Activated CD4-positive, alpha-beta T cell treated with anti-CD3 and anti-CD28 coated beads, Interleukin-2, Interleukin-4, amounts not matched to agents 100 ng/mL and 50 ng/mL, durations not matched to agents 16 hours and 8 hours (primary cell): ENCODE measurements around the gene NF2.
"Not testable (repeated sequence)": the region's sequence is repeated elsewhere in the genome, so short reads cannot be mapped to it uniquely, and the experiment has no call there.

ENCODE experiments used
- DNase-seq: peaks from one replicate; pipeline ENCODE4 v3.0.0-alpha.2; 2020; ENCODE audit warnings: low spot score

NF2 gene

DNA sequence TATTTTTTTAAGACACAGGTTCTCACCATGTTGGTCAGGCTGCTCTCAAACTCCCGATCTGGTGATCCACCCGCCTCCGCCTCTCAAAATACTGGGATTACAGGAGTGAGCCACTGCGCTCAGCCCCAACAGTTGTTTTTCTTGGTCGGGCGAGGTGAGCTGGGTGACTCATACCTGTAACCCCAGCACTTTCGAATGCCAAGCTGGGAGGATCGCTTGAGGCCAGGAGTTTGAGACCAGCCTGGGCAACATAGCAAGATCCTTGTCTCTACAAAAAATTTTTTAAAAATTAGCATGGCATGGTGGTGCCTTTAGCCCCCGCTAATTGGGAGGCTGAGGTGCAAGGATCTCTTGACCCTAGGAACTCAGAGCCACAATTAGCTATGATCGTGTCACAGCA, 7.0 kb upstream of the NF2 start:
- no peak for DNase-seq

DNA sequence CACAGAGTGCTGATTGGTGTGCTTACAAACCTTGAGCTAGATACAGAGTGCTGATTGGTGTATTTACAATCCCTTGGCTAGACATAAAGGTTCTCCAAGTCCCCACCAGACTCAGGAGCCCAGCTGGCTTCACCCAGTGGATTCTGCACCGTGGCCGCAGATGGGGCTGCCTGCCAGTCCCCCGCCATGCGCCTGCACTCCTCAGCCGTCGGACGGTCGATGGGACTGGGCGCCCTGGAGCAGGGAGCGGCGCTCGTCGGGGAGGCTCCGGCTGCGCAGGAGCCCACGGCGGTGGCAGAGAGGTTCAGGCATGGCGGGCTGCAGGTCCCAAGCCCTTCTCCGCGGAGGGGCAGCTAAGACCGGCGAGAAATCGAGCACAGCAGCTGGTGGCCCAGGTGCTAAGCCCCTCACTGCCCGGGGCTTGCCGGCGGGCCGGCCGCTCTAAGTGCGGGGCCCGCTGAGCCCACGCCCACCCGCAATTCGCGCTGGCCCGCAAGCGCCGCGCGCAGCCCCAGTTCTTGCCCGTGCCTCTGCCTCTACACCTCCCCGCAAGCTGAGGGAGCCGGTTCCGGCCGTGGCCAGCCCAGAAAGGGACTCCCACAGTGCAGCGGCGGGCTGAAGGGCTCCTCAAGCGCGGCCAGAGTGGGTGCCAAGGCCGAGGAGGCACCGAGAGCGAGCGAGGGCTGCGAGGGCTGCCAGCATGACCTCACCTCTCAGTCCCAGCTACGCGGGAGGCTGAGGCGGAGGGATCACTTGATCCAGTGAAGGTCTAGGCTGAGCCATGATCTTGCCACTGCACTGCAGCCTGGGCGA, 5.4 kb upstream of the NF2 start:
- DNase-seq: not testable (repeated sequence)

DNA sequence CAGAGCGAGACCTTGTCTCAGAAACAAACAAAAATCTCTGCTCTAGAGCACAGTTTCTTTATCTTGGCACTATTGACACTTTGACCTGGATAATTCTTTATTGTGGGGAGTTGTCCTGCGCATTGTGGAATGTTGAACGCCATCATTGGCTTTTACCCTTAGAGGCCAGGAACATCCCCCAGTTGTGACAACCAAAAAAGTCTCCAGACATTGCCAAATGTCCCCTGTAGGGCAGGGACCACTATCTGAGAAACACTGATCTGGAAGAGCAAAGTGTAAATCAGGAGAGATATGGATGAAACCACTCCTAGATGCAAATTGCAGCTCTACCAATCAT, 4.8 kb upstream of the NF2 start:
- no peak for DNase-seq

DNA sequence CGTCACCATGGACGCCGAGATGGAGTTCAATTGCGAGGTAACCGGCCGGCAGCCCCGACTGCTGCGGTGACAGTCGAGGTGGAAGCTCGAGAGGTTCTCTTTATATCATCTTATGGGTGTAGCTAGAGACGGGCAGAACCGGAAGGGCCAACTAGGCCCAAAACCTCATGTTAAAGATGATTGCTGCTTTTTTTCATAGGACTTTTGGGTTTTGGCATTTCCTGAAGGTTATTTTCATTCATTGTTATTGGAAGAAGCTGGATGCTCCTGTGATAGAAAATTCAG, 585 bp downstream of the NF2 start:
- DNase-seq: peak; percentile 22

DNA sequence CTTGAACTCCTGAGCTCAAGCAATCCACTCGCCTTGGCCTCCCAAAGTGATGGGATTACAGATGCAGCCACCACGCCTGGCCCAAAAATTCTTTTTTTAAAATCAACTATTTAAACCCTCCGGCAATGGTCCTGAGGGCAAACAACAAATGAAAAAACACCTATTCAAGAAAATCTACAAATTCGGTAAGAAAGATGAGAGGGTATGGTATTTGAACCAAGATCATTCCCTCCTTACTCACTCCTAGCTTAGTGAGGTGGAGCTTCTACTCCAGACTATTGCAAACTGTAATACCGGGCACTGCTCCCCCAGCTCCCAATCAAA, 2.1 kb downstream of the NF2 start:
- DNase-seq: no peak

DNA sequence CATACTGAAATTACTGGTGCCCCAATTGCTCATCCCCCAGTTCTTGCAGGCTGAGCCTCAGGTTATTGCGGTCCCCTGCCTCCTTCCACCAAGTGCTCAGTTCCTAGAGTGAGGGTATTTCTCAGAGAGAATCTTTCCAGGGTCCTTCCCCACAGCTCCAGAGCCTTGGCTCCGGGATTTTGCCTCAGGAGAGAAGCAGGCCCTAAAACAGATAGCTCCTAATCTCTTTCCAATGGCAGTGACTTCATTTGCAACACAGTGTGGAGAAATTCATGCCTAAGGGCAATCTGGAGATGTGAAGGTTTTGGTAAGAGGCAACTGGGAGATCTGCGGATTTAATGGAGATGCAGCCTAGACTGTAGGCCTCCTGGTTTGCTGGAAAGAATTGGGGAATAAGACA, 2.9 kb downstream of the NF2 start:
- no peak for DNase-seq

DNA sequence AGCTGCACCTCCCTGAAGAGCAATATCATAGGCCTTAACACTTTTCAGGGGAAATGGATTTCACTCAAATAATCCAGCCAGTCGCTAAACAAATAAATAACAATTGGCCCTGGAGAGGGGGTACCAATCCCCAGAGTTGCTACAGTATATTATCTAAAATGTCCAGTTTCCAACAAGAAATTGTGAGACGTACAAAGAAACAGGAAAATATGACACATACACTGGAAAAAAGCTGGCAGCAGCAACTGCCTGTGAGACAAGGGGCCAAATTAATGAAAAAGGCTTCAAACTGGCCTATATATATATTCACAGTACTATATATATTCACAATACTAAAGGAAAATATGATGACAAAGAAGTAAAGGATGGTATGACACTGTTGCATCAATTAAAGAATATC, 4.0 kb downstream of the NF2 start:
- DNase-seq: no peak

DNA sequence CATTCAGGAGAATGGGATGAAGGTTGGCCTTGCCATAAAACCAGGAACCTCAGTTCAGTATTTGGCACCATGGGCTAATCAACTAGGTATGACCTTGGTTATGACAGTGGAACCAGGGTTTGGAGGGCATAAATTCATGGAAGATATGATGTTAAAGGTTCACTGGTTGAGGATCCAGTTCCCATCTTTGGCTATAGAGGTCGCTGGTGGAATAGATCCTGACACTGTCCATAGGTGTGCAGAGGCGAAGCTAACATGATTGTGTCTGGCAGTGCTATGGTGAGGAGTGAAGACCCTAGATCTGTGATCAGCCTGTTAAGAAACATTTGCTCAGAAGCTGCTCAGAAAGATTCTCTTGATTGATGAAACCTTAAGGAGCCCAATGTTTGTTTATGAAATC, 5.7 kb downstream of the NF2 start:
- no peak for DNase-seq

DNA sequence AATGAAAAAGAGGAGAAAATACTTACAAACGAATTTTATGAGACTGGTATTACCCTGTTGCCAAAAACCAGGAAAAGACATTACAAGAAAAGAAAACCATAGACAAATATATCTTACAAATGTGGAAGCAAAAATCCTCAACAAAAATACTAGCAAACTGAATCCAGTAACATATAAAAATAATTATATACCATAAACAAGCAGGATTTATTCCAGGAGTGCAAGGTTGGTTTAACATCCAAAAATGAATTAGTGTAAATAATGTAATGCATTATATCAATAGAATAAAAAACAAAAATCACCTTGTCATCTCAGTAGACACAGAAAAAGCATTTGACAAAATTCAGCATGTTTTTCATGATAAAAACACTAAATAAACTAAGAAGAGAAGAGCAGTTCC, 7.3 kb downstream of the NF2 start:
- DNase-seq: no peak

DNA sequence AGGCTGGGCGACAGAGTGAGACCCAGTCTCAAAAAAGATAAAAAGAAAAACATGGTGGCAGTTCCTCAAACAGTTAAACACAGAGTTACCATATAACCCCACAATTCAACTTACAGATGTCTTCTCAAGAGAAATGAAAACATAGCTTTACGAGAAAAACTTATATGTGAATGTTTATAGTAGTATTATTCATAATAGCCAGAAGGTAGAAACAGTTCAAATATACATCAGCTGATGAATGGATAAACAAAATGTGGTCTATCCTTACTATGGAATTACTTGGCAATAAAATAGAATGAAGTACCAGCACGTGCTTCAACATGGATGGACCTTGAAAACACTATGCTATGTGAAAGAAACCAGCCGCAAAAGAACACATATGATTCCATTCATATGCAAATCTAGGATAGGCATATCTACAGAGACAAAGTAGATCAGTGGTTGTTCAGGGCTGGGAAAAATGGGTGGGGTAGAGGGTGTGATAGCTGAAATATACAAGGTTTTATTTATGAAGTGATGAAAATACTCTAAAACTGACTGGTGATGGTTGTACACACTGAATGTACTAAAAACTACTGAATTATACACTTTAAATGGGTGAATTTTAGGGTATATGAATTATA, 12.4 kb downstream of the NF2 start:
- no peak for DNase-seq

DNA sequence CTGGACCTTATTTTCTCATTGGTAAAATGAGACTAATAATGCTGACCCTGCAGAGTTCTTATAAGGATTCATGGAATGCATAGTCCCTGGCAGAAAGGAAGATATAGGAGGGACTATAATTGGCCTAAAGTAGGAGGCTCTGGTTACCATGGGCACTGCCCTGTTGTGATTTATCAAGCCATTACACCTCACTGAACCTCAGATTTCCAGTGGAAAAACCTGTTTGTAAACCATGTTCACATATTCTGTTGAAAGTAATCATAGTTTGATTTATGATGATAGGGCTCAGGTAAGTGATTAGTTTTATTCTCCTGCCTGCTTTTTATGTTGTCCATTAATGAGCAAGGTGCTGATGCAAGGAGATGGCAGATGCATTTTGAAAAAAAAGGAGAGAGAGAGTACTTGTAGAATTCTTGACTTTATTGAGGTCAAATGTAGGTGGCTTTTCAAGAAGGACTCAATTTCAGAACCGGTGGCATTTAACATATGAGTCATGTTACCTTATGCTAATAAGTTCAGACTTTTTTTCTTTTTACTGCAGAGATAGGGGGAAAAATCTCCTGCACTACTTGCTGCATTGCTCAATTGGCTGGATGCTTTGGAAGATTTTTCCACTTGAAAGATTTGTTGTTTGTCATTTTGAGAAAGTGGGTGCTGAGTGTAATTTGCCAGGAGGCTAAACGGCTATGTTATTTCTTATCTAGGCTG, 14.6 kb downstream of the NF2 start:
- peak; percentile 41 for DNase-seq

DNA sequence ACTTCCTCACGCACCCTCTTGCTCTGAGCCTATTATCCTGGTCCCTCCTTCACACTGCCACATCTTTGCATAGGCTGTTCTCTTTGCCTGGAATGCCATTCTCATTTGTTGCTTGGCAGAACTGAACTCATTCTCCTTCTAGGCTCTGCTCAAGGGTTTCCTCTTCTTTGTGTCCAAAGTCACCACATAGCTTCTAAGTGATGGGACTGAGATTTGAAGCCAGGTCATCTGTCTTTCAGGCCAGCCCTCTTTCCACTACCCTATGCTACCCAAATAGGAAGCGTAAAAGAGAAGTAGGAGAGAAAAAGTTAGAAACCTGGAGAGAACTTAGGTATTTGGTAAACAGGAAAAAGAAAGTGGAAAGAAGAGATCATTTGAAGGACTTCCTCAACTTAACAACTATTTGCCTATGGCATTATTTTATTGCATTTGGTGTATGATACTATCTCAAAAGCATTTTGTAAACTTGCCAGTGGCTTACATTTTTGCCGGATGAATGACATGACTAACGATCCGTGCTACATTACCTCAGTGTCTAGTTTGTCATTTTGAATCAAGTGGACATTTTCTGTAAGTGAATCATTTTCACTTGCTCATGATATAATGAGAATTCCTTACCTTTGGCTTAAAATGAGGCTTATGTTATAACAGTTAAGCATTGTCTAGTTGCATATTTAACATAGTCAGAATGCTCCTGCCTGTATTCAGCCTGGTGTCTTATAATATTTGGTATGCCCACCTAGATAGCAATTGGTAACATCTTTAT, 18.5 kb downstream of the NF2 start:
- DNase-seq: no peak

DNA sequence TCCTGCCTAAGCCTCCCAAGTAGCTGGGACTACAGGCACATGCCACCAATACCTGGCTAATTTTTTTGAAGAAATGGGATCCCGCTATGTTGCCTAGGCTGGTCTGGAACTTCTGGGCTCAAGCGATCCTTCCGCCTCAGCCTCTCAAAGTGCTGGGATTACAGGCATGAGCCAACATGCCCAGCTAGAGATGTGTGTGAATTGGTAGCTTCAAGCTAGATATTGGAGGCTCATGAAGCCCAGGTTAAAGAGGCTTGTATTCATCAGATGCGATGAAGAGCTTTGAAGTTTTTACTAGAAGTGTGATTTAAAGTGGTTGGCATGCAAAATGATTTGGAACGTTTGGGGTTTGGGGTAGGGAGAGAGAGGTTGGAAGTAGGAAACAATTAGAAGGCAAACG, 19.6 kb downstream of the NF2 start:
- no peak for DNase-seq

DNA sequence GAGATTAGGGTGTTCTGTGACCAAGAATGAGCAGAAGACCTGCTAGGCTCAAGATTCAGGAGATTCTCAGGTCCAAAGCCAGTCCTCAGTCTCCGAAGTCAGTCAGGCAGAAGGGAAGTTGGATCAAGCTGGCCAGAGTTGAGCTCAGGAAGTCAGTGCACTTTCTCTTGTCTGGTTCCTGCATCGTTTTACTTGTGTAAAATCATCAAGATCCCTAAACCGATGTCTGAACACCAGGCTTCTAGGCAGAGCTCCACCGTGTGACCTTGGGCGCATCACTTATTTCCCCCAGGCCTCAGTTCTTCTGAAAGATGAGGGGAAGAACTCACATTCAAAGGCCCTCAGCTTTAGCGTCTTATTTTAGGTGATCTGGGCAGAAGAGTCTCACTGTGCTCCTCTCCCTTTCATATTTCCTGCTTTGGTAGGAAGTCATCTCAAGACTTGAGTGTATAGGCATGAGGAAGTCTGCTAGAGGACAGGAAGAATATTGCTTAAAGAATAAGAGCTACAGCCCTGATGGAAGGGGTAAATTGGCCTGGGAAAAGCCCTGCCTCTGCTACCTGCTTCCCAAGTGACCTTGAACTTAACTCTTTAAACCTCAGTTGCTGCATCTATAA, 20.2 kb downstream of the NF2 start:
- no peak for DNase-seq

DNA sequence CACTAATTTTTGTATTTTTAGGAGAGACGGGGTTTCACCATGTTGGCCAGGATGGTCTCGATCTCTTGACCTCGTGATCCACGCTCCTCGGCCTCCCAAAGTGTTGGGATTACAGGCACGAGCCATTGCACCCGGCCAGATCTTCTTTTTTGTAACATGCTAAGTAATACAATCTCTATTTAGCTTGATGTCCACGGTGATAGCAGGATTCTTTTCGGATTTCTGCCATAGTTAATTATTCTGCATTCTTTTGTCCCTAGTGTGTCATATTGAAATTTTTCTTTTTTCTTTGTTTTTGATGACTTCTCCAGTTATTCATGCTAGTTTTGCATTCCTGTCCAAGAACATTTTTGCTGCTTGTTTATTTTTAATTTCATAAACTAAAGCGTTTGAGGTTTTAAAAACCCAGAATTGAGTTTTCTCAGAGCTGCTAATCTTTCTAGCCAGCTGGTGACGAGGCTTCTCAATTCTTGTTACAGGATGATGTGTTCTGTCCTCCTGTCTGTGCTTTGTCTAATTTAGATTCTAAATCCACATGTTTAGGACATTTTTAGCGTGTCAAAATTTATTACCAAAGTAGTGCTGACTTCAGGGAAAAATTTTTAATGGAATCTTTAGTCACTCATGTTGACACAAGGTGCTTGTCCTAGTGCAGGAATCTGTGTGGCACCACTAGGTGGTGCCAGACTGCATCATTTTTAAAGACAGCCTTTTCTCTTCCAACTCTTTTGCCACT, 21.8 kb downstream of the NF2 start:
- peak; percentile 34 for DNase-seq

DNA sequence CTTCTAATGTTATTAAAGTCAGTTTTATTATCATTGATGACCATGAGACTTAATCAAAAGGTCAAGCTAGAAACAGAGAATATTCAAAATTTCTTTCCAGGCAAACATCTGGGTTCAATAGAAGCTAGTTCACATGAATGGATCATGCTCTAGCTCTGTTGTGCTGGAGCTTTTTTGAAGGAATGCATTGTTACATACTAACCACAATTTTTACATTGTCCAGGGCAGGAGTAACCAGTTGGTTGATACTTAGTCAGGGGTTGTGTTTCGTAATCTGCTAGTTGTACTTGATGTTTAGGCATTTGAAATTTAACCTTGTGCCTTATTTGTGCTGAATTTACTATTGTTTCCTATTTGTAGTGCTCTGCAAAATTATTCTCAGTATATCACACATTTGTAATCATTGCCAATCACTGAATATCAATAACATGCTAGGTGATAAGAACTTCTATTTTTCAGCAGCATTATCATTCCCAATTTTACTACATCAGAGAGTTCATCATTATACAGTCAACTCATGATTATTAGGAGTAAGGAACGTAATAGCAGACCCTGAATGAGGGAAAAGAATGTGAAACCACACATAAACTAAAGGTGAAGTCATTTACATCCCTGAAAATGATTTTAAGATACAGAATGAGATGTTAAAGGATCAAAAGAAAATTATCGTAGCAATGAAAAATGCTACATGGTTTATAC, 23.2 kb downstream of the NF2 start:
- no peak for DNase-seq

DNA sequence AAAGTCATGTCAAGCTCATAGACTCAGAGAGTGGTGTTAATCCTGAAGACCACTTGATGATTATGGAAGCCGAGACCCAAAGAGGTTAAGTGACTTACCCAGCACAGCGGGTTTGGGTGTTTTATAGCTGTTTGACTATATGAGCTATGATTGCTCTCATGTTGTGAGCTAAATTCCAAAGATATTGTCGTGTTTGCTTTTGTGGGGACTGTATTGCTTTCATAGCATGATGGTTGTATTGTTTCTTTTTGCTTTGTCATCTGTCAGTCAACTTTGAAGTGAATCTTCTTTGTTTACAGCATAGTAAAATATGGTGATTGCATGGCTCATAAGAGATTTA, 23.7 kb downstream of the NF2 start:
- no peak for DNase-seq

DNA sequence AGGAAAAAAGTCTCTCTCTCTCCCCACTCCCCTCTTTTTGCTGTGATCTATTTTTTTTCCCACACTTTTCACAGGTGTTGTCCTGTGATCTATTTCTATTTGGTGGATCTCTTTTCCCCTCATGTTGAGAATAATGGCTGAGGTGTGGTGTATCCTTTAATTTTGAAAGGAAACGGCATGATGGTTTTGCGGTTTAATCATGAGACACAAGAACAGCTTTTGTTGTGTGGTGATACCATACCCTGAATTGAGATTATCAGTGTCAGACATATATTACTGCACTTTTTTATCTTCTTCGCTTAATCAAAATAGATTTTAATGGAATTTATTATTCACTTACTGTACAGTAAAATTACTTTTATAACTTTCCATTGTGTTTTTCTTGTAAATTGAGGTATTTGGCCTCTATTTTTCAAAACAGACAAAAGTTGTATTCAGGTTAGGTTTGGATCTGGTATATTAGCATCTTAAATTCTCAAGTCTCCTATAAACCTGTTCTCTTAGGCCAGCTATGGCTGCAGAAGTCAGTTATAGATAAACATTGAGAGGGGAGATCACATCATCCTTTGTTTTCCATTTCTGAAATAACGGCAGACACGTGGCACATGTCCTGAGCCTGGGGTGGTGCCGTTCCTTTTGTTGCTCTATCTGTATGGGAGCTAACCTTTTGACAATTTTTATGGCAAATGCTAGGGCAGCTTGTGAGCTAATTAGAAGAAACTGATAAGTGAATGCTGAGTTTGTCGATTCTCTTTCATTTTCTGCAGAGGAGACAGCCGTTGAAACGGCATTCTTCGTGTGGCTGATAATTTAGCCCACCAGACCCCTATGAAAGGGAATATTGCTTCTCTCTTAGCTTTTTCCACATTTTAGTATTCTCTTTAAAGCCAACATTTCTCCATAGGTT, 25.8 kb downstream of the NF2 start:
- DNase-seq: no peak

DNA sequence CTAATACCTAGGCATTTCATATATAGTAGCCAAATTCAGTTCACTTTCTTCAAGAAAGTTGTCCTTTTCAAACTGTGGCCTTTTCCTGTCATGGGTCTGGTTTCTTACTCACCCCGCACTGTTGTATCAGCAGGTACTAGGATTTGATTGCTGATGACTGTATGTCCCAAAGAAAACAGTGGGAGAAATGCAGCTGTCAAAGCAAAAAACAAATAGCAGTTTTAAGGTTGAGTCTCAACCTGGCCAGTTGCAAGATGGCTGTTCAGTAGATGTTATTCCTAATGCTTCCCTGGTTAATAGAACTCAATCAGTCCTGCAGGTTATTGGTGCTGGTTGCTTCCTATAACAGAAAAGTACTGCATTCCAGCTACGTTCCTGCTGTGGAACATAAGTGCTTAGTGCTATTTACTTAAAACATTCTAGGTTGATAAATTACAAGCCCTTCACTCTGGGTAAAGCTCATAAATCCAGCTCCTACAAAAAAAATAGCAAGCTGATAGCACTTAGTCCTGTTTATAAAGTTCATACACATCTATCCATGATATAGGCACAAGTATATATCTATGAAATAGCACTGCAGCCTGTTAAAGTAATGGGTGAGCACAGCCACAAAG, 26.6 kb downstream of the NF2 start:
- no peak for DNase-seq

DNA sequence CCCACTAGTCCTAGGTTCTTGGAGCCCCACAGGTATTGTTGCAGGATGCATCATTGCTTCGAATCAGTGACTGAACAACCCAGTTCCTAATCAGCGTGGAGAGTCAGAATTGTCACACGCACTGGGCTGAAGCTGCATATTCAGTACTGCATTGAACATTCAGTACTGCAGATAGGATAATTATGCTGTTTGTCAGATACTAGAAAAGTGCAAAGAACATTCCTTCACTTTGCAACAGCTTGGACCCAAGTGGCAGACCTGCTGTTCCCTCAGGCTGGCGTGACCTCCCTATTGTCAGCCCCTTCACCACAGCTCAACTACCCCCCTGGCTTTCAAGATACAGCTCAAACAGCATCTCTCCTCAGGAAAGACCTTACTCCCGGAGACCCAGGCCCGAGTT, 27.6 kb downstream of the NF2 start:
- DNase-seq: no peak
